Activated T-cell treated with anti-CD3 and anti-CD28 coated beads, Interleukin-2, amount 50 U/mL, for 72 hours (primary cell): ENCODE data around the gene MSANTD2. TPM values are rescaled to one million over a fixed set of nuclear protein-coding genes. Genes with fewer than 3 reads are reported as not detected.

Source experiments
- ATAC-seq, 2 donors: fragments of 150-1000 bp; cut with Tn5 transposase; replicated peaks in 1 of 2; 2 replicates each; pipeline ENCODE4 v1.10.0; 2021; ENCODE audit warnings: moderate library complexity in 2 of 2, mild to moderate bottlenecking in 1 of 2
- DNase-seq, 2 donors: peaks; one replicate each; pipeline ENCODE4 v3.0.0; 2021 to 2022; ENCODE audit warnings: mixed read lengths in 1 of 2
- H3K27ac Mint-ChIP-seq: one replicate; pipeline ENCODE4 v1.8.0; 2022; ENCODE audit warnings: mild to moderate bottlenecking, moderate library complexity, mixed read lengths
- H3K27me3 Mint-ChIP-seq: one replicate; pipeline ENCODE4 v1.8.0; 2022; ENCODE audit warnings: low read depth, mixed read lengths
- H3K36me3 Mint-ChIP-seq, 2 donors: one replicate each; pipeline ENCODE4 v1.8.0; 2022; ENCODE audit warnings: mixed read lengths in 2 of 2, mild to moderate bottlenecking in 1 of 2; ENCODE audit not compliant: insufficient read depth in 2 of 2
- H3K4me1 Mint-ChIP-seq: one replicate; pipeline ENCODE4 v1.8.0; 2022; ENCODE audit warnings: low read depth, mixed read lengths
- H3K4me3 Mint-ChIP-seq, 2 donors: one replicate each; pipeline ENCODE4 v1.8.0; 2022; ENCODE audit warnings: mild to moderate bottlenecking in 2 of 2, mixed read lengths in 2 of 2, moderate library complexity in 2 of 2
- H3K9me3 Mint-ChIP-seq, 2 donors: one replicate each; pipeline ENCODE4 v1.8.0; 2022; ENCODE audit warnings: mixed read lengths in 2 of 2
- total RNA-seq, 2 donors: library from RNA; stranded (reverse); gene quantifications; one replicate each; pipeline ENCODE4 v1.2.3, GENCODE V29; 2022

The MSANTD2 gene
- total RNA-seq, 2 donors from 2014 or later, result 11.1 to 12.5 TPM

DNA sequence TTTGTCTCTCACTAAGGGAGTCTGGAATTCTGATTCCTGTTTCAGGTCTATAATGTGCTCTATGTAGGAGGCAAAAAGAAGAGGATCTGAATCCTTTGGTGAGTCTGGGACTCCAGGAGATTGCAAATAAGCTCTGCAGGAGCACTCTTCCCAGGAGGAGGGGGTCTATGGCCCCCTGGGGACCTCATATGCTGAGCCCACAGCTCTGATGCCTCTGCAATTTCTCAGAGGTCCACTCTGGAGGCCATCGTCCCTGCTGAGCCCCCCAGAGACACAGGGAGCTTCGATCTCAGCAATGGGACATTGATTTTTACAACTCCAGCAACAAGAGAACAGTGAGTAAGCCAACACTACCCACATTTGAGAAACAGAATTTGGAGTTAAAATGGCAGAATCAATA, 80.7 kb downstream of the MSANTD2 start:
- H3K27me3 Mint-ChIP-seq, result peaks cover 69% of the 10 kb centered on the region

DNA sequence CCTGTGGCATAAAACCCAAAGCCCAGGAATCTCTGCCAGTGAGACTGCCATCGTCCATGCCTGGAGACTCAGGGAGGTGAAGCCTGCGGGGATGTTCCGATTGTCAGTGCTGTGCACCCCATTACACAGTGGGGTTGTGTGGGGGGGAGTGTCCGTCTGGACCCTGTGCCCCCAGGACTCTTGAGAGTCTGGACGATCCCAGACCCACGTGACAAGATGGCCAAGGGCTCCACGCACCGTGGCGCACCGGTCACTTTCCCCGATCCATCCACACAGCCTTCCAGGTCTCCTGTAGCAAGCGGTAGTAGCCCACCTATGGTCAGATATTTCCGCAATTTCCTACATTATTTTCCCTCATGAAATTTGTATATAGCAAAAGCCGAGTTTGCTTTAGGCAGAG, 81.4 kb downstream of the MSANTD2 start:
- no peaks in the 10 kb centered on the region for H3K9me3 Mint-ChIP-seq
- ATAC-seq (no peak), DNase-seq (no peak)
- no peaks in the 10 kb centered on the region for H3K36me3 Mint-ChIP-seq
- H3K4me1 Mint-ChIP-seq, result peaks cover 15% of the 10 kb centered on the region
- H3K4me3 Mint-ChIP-seq, result peak overlapping the region; percentile 29 to 90
- H3K27me3 Mint-ChIP-seq, result peaks cover 69% of the 10 kb centered on the region
- H3K27ac Mint-ChIP-seq, result no peak overlapping the region

More for the DNA sequence above, 80.7 kb downstream of the MSANTD2 start:
- Mint-ChIP-seq H3K4me1 (peaks cover 15% of the 10 kb centered on the region), H3K9me3 (no peaks in the 10 kb centered on the region), H3K36me3 (no peaks in the 10 kb centered on the region), H3K27ac (no peak overlapping the region), H3K4me3 (peak overlapping the region in 1 of 2 donors; percentile 29)
- ATAC-seq (no peak), DNase-seq (no peak)

DNA sequence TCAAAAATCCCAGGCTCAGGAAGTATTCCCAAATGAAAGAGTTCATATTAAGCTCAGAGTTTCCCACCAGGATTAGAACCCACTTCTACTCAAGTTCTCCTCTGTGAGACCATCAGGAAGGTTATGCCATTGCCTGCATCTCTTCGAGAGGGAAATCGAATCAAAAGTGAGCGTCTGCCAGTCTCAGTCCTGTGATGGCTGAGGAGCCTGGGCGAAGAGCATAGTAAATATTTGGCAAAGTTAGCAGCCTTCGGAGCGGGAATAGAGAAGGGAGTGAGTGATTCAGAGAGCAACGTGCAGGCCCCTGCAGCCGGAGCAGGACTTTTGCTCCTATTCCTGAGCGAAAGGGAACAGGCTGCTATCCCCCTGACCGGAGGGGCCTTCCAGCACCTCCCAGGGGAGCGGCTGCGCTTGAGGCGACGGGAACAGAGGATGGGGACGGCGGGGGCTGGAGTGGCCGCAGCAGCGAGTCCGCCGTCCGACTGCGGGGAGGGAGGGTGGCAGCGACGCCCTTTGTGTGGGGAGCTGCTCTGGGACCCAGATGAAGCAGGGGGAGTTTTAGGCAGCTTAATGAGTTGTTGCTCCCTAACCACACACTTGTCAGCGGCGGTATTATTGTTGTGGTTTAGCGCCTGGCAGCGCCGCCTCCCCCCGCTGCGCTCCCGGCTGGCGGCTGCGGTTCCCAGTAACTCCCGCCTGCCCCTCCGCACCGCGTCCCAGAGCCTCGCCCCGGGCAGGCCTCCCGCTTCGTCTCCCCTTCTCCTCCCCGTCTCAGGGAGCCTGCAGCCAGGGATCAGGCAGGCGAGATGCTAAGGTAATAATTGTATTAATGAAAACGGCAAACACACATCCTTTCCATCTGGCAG, 82.2 kb downstream of the MSANTD2 start:
- H3K4me1 Mint-ChIP-seq, result peaks cover 15% of the 10 kb centered on the region
- peak overlapping the region; percentile 73 to 90 for H3K4me3 Mint-ChIP-seq
- no peak overlapping the region for H3K27ac Mint-ChIP-seq
- H3K27me3 Mint-ChIP-seq, result peaks cover 61% of the 10 kb centered on the region
- H3K36me3 Mint-ChIP-seq, result no peaks in the 10 kb centered on the region
- peak; percentile 60 to 64 for ATAC-seq
- DNase-seq, result peak in 1 of 2 donors; percentile 12
- no peaks in the 10 kb centered on the region for H3K9me3 Mint-ChIP-seq

DNA sequence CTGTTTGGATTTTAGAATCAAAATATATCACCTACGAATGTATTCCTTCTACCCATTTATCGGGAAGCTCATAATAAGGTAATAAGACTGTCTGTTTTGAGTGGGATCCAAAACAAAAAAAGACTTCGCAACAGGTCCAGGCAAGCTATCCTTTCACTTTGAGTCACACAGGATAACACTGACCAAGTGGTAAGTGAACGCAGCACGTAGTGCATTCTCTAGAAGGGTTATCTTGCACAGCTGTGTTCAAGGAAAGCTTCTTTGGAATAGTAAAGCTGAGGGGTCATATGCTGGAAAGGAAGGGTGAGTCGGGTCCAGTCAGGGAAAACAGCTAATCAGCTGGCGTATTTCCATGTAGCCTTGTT, 82.8 kb downstream of the MSANTD2 start:
- DNase-seq, result no peak
- ATAC-seq, result no peak
- Mint-ChIP-seq H3K4me3 (peak overlapping the region; percentile 73 to 90), H3K9me3 (no peaks in the 10 kb centered on the region), H3K27ac (no peak overlapping the region), H3K27me3 (peaks cover 55% of the 10 kb centered on the region), H3K36me3 (no peaks in the 10 kb centered on the region), H3K4me1 (peaks cover 13% of the 10 kb centered on the region)

DNA sequence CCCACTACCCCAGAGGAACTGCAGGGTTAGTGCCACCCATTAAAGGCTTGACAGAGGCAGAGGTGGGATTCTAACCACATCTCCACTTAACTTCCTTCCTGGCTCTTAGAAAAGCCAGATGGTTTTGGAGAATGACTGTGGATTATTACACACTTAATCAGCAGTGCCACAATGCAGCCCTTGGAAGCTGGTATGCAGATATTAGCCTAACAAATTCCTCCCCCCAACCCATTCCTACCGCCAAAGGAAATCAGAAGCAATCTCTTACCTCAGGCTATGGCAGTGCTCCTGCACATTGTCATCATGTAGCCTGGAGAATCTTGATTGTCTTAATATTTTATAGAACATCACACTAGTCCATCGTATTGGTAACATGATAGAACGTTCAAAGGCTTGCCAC, 83.6 kb downstream of the MSANTD2 start:
- Mint-ChIP-seq H3K27me3 (peaks cover 48% of the 10 kb centered on the region), H3K9me3 (no peaks in the 10 kb centered on the region), H3K27ac (no peak overlapping the region), H3K36me3 (no peaks in the 10 kb centered on the region), H3K4me1 (peaks cover 8% of the 10 kb centered on the region), H3K4me3 (peak overlapping the region in 1 of 2 donors; percentile 35)
- no peak for ATAC-seq
- no peak for DNase-seq

Other genes starting within 250 kb of the MSANTD2 start
- gene OR8A1, start 230.4 kb downstream of the MSANTD2 start, total RNA-seq, result not detected
- gene PANX3, start 189.0 kb downstream of the MSANTD2 start, total RNA-seq, result not detected
- gene TBRG1, start 177.5 kb downstream of the MSANTD2 start, total RNA-seq, result 10 to 100 TPM; 45.5 to 50.8 TPM
- 10 to 100 TPM in 1 of 2 donors, 1 to 10 TPM in 1; 8.4 to 12.0 TPM for gene SIAE, start 126.7 kb downstream of the MSANTD2 start, total RNA-seq
- gene SPA17, start 126.5 kb downstream of the MSANTD2 start, total RNA-seq, result 1 to 10 TPM; 2.5 to 2.6 TPM
- gene NRGN, start 60.5 kb downstream of the MSANTD2 start, total RNA-seq, result 1 to 10 TPM; 4.2 to 4.4 TPM
- gene VSIG2, start 48.2 kb downstream of the MSANTD2 start, total RNA-seq, result under 1 TPM; 0.35 to 0.48 TPM
- 1 to 10 TPM in 1 of 2 donors, under 1 TPM in 1; 0.88 to 1.1 TPM for gene ESAM, start 38.1 kb downstream of the MSANTD2 start, total RNA-seq
- 10 to 100 TPM; 21.5 to 26.6 TPM for gene ROBO3, start 65.0 kb upstream of the MSANTD2 start, total RNA-seq
- gene ROBO4, start 97.5 kb upstream of the MSANTD2 start, total RNA-seq, result not detected
- gene HEPN1, start 118.8 kb upstream of the MSANTD2 start, total RNA-seq, result not detected
- not detected for gene HEPACAM, start 135.6 kb upstream of the MSANTD2 start, total RNA-seq
- 1 to 10 TPM; 9.1 to 9.9 TPM for gene CCDC15, start 153.8 kb upstream of the MSANTD2 start, total RNA-seq